Left ventricle myocardium inferior (tissue), 1 donor: ENCODE results near the gene NRIP3. TPM values are rescaled to one million over a fixed set of nuclear protein-coding genes. Genes with fewer than 3 reads are reported as not detected.

ENCODE experiments used
- DNase-seq: peaks from one replicate; pipeline ENCODE4 v3.0.0-alpha.2; 2020
- H3K27ac ChIP-seq: fragments of 200-600 bp; replicated peaks from 2 replicates; pipeline ENCODE4 v1.8.0; 2021
- H3K27me3 ChIP-seq: fragments of 200-600 bp; 2 replicates; pipeline ENCODE4 v1.8.0; 2021; ENCODE audit warnings: low read depth
- H3K36me3 ChIP-seq: fragments of 200-600 bp; 2 replicates; pipeline ENCODE4 v1.8.0; 2021
- H3K4me1 ChIP-seq: fragments of 200-600 bp; 2 replicates; pipeline ENCODE4 v1.8.0; 2021
- H3K4me3 ChIP-seq: fragments of 200-600 bp; 2 replicates; pipeline ENCODE4 v1.8.0; 2021; ENCODE audit warnings: mild to moderate bottlenecking, moderate library complexity
- H3K9me3 ChIP-seq: fragments of 200-600 bp; replicated peaks from 2 replicates; pipeline ENCODE4 v1.8.0; 2021
- intact Hi-C: fragments of 100-400 bp; cut with micrococcal nuclease; formaldehyde crosslinking; loops from one replicate; pipeline ENCODE4 v1.11.0; 2022
- total RNA-seq: library from RNA; stranded (reverse); fragmentation: NEBNext Ultra II Directional; extraction: Animal tissue kit (Norgen Biotek cat#: 25700); gene quantifications from one replicate; pipeline ENCODE4 v1.2.1, GENCODE V29; 2021
- TF ChIP-seq, protein P1 (sequence below): fragments of 200-600 bp; IDR thresholded peaks from 2 replicates; pipeline ENCODE4 v1.8.0; 2021; ENCODE audit warnings: antibody characterized with exemption, mild to moderate bottlenecking, borderline replicate concordance
- donor health status: DM: no; HTN: yes; CAD: no; lungs with severe emphysema.

The NRIP3 gene
- total RNA-seq, 1 donor from 2014 or later = 1.9 TPM

DNA sequence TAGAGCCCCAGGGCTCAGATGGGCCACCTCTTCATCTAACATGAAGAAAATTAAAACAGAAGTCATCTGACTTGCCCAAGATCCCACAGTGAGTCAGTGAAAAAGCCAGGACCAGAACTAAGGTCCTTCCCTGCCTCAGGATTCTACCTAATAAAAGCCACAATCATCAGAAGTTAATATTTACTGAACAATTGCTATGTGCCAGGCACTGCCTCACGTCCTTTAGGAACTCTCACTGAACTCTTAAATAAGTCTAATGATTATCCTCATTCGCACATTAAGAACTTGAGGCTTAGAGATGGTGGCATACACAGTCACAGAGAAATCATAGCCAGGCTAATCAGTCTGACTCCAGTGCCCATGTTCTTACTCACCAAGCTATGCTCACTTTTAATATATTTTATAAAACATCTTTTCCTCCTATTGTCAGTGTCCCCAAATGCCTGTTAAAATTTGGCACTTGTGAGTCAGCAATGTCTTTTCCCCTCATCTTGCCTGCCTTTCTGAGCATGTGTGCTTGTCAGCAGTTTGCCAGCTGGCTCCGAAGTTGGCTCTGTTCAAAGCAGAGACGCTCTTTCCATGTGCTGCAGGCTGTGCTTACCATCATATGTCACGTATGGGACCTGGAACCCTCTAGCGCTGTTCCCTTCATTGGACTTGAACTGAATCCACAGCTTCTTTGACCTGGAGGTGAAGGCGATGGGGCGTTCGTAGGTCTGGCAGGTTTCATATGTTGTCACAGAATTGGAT lies 21.5 kb upstream of the NRIP3 start:
- Histone ChIP-seq H3K27ac (no peak overlapping the region), H3K4me1 (peaks cover 18% of the 10 kb centered on the region), H3K4me3 (no peak overlapping the region), H3K9me3 (no peaks in the 10 kb centered on the region), H3K36me3 (no peaks in the 10 kb centered on the region), H3K27me3 (no peaks in the 10 kb centered on the region)
- TF ChIP-seq, protein P1, sequence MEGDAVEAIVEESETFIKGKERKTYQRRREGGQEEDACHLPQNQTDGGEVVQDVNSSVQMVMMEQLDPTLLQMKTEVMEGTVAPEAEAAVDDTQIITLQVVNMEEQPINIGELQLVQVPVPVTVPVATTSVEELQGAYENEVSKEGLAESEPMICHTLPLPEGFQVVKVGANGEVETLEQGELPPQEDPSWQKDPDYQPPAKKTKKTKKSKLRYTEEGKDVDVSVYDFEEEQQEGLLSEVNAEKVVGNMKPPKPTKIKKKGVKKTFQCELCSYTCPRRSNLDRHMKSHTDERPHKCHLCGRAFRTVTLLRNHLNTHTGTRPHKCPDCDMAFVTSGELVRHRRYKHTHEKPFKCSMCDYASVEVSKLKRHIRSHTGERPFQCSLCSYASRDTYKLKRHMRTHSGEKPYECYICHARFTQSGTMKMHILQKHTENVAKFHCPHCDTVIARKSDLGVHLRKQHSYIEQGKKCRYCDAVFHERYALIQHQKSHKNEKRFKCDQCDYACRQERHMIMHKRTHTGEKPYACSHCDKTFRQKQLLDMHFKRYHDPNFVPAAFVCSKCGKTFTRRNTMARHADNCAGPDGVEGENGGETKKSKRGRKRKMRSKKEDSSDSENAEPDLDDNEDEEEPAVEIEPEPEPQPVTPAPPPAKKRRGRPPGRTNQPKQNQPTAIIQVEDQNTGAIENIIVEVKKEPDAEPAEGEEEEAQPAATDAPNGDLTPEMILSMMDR = no peak
- intact Hi-C loops = no loop called here
- no peak for DNase-seq

DNA sequence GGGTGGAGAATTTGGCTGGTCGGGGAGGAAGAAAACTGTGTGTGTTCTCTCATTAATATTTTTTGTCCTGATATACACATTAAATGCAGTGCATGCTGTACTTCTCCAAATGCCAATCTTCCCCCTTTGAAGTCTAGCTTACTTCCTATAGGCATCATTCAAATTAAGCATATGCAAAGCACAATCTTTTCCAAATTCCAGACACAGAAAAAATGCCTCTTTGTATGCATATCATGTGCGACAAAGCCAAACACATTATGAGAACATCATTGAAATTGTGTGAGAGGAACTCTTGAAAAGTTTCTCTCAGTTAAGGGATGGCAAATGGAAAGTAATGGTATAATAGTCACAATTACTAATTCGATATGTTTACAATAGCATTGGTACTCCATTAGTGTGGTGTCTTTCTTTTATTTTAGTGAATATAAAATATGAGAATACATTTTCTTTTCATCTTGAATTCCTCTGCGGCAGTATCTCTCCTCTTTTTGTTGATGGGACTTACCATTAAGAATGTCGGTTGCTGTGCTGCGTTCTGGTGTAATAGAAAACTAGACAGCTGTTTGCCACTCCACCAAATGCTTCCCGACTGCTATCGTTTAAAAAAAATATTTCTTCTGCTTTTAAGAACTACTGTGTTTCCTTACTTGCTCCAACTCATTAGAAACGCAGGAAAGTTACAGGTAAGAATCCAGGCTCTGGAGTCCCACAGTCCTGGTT lies 19.3 kb upstream of the NRIP3 start:
- DNase-seq = no peak
- H3K4me1 ChIP-seq = peaks cover 20% of the 10 kb centered on the region
- H3K27me3 ChIP-seq = no peaks in the 10 kb centered on the region
- intact Hi-C loops = no loop called here
- H3K36me3 ChIP-seq = no peaks in the 10 kb centered on the region
- no peak overlapping the region for H3K27ac ChIP-seq
- TF ChIP-seq, protein P1 = no peak
- no peak overlapping the region for H3K4me3 ChIP-seq
- H3K9me3 ChIP-seq = no peaks in the 10 kb centered on the region

DNA sequence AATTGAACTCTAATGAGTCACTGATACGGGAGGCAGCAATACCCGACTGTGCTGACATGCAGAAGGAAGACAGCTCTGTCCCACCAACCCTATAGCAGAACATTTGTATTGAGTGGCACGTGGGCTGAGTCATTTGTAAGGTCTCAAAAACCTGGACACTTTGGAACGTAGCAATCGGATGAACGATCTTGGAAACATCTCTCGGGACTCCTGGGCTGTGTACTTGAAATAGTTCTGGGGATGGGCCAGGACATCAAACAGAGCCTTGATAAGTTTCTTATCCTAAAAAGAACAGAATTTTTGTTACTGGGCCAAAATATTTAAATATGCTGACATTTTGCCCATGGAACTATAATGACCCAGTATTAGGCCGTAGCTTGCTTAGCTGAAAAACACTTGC lies 17.1 kb upstream of the NRIP3 start:
- TF ChIP-seq, protein P1 = no peak
- Histone ChIP-seq H3K36me3 (no peaks in the 10 kb centered on the region), H3K27me3 (no peaks in the 10 kb centered on the region), H3K4me3 (no peak overlapping the region), H3K27ac (no peak overlapping the region), H3K4me1 (peaks cover 42% of the 10 kb centered on the region), H3K9me3 (no peaks in the 10 kb centered on the region)
- intact Hi-C loops = no loop called here
- no peak for DNase-seq

DNA sequence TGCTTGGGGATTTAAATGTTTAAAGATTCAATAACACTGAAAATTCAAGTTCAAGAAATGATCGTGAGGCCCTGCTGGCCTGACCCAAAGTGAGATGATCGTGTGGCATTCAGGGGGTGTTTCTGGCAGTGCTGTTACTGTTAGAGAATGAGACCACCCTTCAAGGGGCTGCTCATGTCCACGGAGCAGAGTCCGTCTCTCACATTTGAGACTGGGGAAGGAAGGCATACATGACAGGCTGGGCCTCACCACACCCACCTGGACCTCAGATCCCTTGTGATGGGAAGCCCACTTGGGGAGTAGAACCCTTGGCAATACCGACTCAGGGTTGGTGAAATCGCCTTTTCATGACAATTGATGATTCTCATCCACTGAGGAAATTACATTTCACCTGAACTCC lies 16.1 kb upstream of the NRIP3 start:
- Histone ChIP-seq H3K27me3 (no peaks in the 10 kb centered on the region), H3K9me3 (no peaks in the 10 kb centered on the region), H3K36me3 (no peaks in the 10 kb centered on the region), H3K27ac (no peak overlapping the region), H3K4me3 (no peak overlapping the region), H3K4me1 (peaks cover 44% of the 10 kb centered on the region)
- DNase-seq = no peak
- intact Hi-C loops = loop anchor here (5.0 kb wide), 1 partner anchor 117 kb away; no protein-coding TSS in a partner anchor
- TF ChIP-seq, protein P1 = no peak

DNA sequence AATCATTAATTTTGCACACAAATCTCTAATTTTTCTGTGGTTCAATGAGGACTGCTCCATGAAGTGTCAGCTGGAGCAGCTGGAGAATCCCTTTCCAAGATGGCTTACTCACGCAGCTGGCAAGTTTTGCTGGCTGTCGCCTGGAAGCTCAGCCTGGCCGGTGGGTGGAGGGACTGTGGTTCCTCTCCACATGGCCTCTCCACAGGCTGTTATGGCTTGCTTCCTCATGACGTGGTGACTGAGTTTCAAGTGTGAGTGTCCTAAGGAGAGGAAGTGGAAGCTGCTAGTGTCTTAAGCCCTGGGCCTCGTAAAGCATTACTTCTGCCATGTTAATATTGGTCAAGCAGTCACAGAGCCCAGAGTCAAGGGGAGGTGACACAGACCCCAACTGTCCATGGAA lies 14.0 kb upstream of the NRIP3 start:
- H3K9me3 ChIP-seq = no peaks in the 10 kb centered on the region
- H3K4me3 ChIP-seq = no peak overlapping the region
- intact Hi-C loops = loop anchor here (5.0 kb wide), 1 partner anchor 120 kb away; no protein-coding TSS in a partner anchor
- no peak overlapping the region for H3K27ac ChIP-seq
- TF ChIP-seq, protein P1 = no peak
- DNase-seq = peak; percentile 75
- no peaks in the 10 kb centered on the region for H3K36me3 ChIP-seq
- peaks cover 44% of the 10 kb centered on the region for H3K4me1 ChIP-seq
- H3K27me3 ChIP-seq = no peaks in the 10 kb centered on the region
